GM19324 (cell line): Measurements from ENCODE around the gene CTNND2.
"Not testable (repeated sequence)": the region's sequence is repeated elsewhere in the genome, so short reads cannot be mapped to it uniquely, and the experiment has no call there.

Experiments used
- ATAC-seq: cut with Tn5 transposase; IDR thresholded peaks from one replicate; pipeline ENCODE4 v1.9.1; 2021; ENCODE audit warnings: mild to moderate bottlenecking, moderate library complexity; ENCODE audit not compliant: unreplicated experiment, low FRiP score

Gene CTNND2

GRCh38 chr5:11357928-11358327 is 546.3 kb downstream of the CTNND2 start:
- no peak for ATAC-seq

GRCh38 chr5:11355491-11355890 is 548.8 kb downstream of the CTNND2 start:
- no peak for ATAC-seq

- no peak for ATAC-seq
Observed at GRCh38 chr5:11346336-11346735, 557.9 kb downstream of the CTNND2 start.

GRCh38 chr5:11335881-11336760 is 568.1 kb downstream of the CTNND2 start:
- ATAC-seq, result no peak

- ATAC-seq, result no peak
Observed at GRCh38 chr5:11334404-11334803, 569.8 kb downstream of the CTNND2 start.

- ATAC-seq, result no peak
Observed at GRCh38 chr5:11329679-11330078, 574.6 kb downstream of the CTNND2 start.

- no peak for ATAC-seq
Observed at GRCh38 chr5:11324521-11325289, 579.5 kb downstream of the CTNND2 start.

GRCh38 chr5:11323761-11324160 is 580.5 kb downstream of the CTNND2 start:
- ATAC-seq, result no peak

- no peak for ATAC-seq
Observed at GRCh38 chr5:11322133-11322532, 582.1 kb downstream of the CTNND2 start.

GRCh38 chr5:11319836-11320580 is 584.2 kb downstream of the CTNND2 start:
- no peak for ATAC-seq

- ATAC-seq, result not testable (repeated sequence)
Observed at GRCh38 chr5:11313694-11314093, 590.6 kb downstream of the CTNND2 start.

- ATAC-seq, result no peak
Observed at GRCh38 chr5:11311731-11312130, 592.5 kb downstream of the CTNND2 start.

- ATAC-seq, result no peak
Observed at GRCh38 chr5:11311272-11311671, 593.0 kb downstream of the CTNND2 start.

GRCh38 chr5:11310158-11310557 is 594.1 kb downstream of the CTNND2 start:
- ATAC-seq, result no peak

- no peak for ATAC-seq
Observed at GRCh38 chr5:11306365-11306764, 597.9 kb downstream of the CTNND2 start.

GRCh38 chr5:11305245-11305644 is 599.0 kb downstream of the CTNND2 start:
- ATAC-seq, result no peak

GRCh38 chr5:11304641-11305040 is 599.6 kb downstream of the CTNND2 start:
- no peak for ATAC-seq

- ATAC-seq, result no peak
Observed at GRCh38 chr5:11302663-11303062, 601.6 kb downstream of the CTNND2 start.

GRCh38 chr5:11301171-11301570 is 603.1 kb downstream of the CTNND2 start:
- no peak for ATAC-seq

GRCh38 chr5:11300736-11301135 is 603.5 kb downstream of the CTNND2 start:
- no peak for ATAC-seq

GRCh38 chr5:11298877-11299276 is 605.4 kb downstream of the CTNND2 start:
- no peak for ATAC-seq
